Immature natural killer cell (primary cell): ENCODE measurements around the gene OR2L2. TPM values are rescaled to one million over a fixed set of nuclear protein-coding genes. Genes with fewer than 3 reads are reported as not detected.

ENCODE experiments used
- DNase-seq, 3 donors: peaks; one replicate each; pipeline ENCODE4 v3.0.0; 2022; ENCODE audit warnings: mixed read lengths in 1 of 3
- H3K27ac Mint-ChIP-seq, 6 donors: one replicate each; pipeline ENCODE4 v1.8.0; 2020; ENCODE audit warnings: mixed read lengths in 6 of 6, mild to moderate bottlenecking in 5 of 6, inconsistent platforms in 4 of 6, moderate library complexity in 3 of 6
- H3K27me3 Mint-ChIP-seq, 3 donors: one replicate each; pipeline ENCODE4 v1.8.0; 2020 to 2021; ENCODE audit warnings: low read depth in 3 of 3, mild to moderate bottlenecking in 3 of 3, mixed read lengths in 3 of 3, moderate library complexity in 3 of 3, inconsistent platforms in 1 of 3
- H3K36me3 Mint-ChIP-seq, 3 donors: one replicate each; pipeline ENCODE4 v1.8.0; 2020; ENCODE audit warnings: mixed read lengths in 3 of 3, inconsistent platforms in 2 of 3, mild to moderate bottlenecking in 2 of 3
- H3K4me1 Mint-ChIP-seq, 2 donors: one replicate each; pipeline ENCODE4 v1.8.0; 2020; ENCODE audit warnings: inconsistent platforms in 2 of 2, mild to moderate bottlenecking in 2 of 2, mixed read lengths in 2 of 2, moderate library complexity in 1 of 2
- H3K4me3 Mint-ChIP-seq, 5 donors: one replicate each; pipeline ENCODE4 v1.8.0; 2020; ENCODE audit warnings: mild to moderate bottlenecking in 5 of 5, mixed read lengths in 5 of 5, inconsistent platforms in 3 of 5, moderate library complexity in 3 of 5
- H3K9me3 Mint-ChIP-seq, 6 donors: one replicate each; pipeline ENCODE4 v1.8.0; 2020; ENCODE audit warnings: mild to moderate bottlenecking in 6 of 6, mixed read lengths in 6 of 6, inconsistent platforms in 4 of 6, moderate library complexity in 3 of 6
- polyA plus RNA-seq, 3 donors: library from polyadenylated mRNA; unstranded; fragments of 300-500 nt; fragmentation: Illumina TruSeq; gene quantifications; one replicate each; pipeline ENCODE4 v1.2.3, GENCODE V29; 2021

OR2L2 gene
- under 1 TPM in 1 of 3 donors, not detected in 2; 0.36 TPM for polyA plus RNA-seq

DNA sequence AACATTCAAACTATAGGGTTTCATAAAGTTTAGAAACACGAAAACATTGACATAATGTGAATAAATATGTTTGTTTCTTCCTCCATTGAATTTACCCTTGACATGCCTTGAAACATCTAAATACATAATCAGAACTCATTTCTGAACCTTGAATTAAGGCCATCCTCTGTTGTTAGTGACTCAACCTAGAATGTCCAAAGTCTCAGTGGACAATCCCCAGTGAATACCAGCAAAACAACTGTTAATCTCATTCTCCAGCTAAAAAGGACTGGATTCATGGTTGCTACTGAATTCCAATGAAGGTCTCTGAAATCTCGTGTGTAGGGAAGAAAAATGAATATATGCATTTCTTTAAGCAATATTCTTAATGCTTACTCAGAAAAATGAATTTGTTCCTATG, at the start of gene OR2L2:
OR2L2 (plus strand) TSS at position 301 of the 400 bp plus-strand sequence. CDS start 8,198 bp downstream, outside the sequence.
- Mint-ChIP-seq H3K4me1 (no peaks in the 10 kb centered on the region), H3K27ac (no peak within 1 kb of the TSS), H3K9me3 (peaks cover 14 to 52% (median 24%) of the 10 kb centered on the region in 6 donors), H3K4me3 (no peak within 1 kb of the TSS), H3K36me3 (peaks cover 0 to 6% (median 3%) of the 10 kb centered on the region in 3 donors), H3K27me3 (peaks cover 0 to 2% (median 0%) of the 10 kb centered on the region in 3 donors)
- no peak for DNase-seq

DNA sequence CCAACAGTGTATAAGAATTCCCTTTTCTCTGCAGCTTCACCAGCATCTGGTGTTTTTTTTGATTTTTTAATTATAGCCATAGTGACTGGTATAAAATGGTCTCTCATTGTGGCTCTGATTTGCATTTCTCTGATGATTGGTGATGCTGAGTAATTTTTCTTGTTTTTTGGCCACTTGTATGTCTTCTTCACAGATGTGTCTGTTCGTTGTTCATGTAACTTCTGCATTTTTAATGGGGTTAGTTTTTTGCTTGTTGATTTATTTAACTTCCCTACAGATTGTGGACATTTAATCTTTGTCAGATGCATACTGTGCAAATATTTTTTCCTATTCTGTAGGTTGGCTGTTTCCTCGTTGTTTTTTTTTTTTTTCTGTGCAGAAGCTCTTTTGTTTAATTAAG, 36.9 kb upstream of the OR2L2 start:
- DNase-seq: no peak
- H3K36me3 Mint-ChIP-seq: no peaks in the 10 kb centered on the region
- H3K4me1 Mint-ChIP-seq: no peaks in the 10 kb centered on the region
- H3K27me3 Mint-ChIP-seq: peaks cover 0 to 2% (median 1%) of the 10 kb centered on the region in 3 donors
- no peak overlapping the region for H3K27ac Mint-ChIP-seq
- peaks cover 2 to 16% (median 7%) of the 10 kb centered on the region in 6 donors for H3K9me3 Mint-ChIP-seq
- no peak overlapping the region for H3K4me3 Mint-ChIP-seq

DNA sequence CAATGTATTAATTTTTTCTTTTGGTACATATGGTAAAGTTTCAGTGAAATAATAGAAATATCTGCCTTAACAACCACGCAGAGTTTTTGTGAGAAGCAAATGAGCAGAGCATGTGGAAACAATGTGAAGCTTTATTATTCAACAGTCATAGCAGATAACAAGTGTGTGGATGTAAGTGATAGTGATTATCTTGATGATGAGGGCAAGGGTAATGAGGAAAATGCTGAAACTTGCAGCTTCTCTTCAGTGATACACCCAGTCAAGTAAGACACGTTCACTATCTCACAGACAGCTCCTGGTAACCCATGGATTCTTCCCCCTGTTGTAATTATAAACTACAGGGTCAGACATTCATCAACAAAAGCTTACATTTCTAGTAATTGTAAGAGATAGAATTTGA, 31.1 kb upstream of the OR2L2 start:
- peaks cover 0 to 2% (median 0%) of the 10 kb centered on the region in 3 donors for H3K27me3 Mint-ChIP-seq
- H3K4me1 Mint-ChIP-seq: no peaks in the 10 kb centered on the region
- H3K9me3 Mint-ChIP-seq: peaks cover 2 to 13% (median 6%) of the 10 kb centered on the region in 6 donors
- H3K36me3 Mint-ChIP-seq: no peaks in the 10 kb centered on the region
- no peak for DNase-seq
- H3K27ac Mint-ChIP-seq: no peak overlapping the region
- H3K4me3 Mint-ChIP-seq: no peak overlapping the region

GRCh38 chr1:248000169-248000568, 29.7 kb upstream of the OR2L2 start:
- Mint-ChIP-seq H3K4me3 (no peak overlapping the region), H3K36me3 (no peaks in the 10 kb centered on the region), H3K9me3 (peaks cover 0 to 14% (median 7%) of the 10 kb centered on the region in 6 donors), H3K27ac (no peak overlapping the region), H3K27me3 (peaks cover 0 to 2% (median 0%) of the 10 kb centered on the region in 3 donors), H3K4me1 (no peaks in the 10 kb centered on the region)
- no peak for DNase-seq

DNA sequence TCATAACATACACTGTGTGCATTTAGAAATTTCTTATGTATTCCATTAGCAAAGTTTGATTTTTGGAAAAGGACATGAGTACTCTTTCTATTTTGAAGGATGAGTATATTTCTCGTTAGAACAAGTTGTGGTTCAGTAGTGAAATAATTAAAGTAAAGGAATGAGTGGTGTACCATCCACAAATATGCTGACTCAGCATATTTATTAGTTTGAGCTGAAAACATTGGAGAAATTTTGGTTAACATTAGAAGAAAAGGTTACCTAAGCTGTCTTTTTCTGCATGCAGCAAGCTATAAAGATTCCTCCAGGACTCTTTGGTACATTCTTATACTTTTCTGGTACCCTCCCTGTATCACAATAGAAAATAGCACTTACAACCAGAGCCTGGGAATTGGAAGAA, 22.1 kb upstream of the OR2L2 start:
- DNase-seq: no peak
- H3K27ac Mint-ChIP-seq: no peak overlapping the region
- H3K27me3 Mint-ChIP-seq: peaks cover 0 to 5% (median 3%) of the 10 kb centered on the region in 3 donors
- no peak overlapping the region for H3K4me3 Mint-ChIP-seq
- peaks cover 20 to 53% (median 39%) of the 10 kb centered on the region in 6 donors for H3K9me3 Mint-ChIP-seq
- no peaks in the 10 kb centered on the region for H3K4me1 Mint-ChIP-seq
- H3K36me3 Mint-ChIP-seq: peaks cover 0 to 5% (median 0%) of the 10 kb centered on the region in 3 donors

GRCh38 chr1:248009681-248010080, 20.2 kb upstream of the OR2L2 start:
- Mint-ChIP-seq H3K4me3 (no peak overlapping the region), H3K27me3 (peaks cover 0 to 5% (median 3%) of the 10 kb centered on the region in 3 donors), H3K27ac (no peak overlapping the region), H3K4me1 (no peaks in the 10 kb centered on the region), H3K9me3 (peaks cover 20 to 42% (median 34%) of the 10 kb centered on the region in 6 donors), H3K36me3 (peaks cover 0 to 5% (median 0%) of the 10 kb centered on the region in 3 donors)
- DNase-seq: no peak

- H3K9me3 Mint-ChIP-seq: peaks cover 18 to 52% (median 34%) of the 10 kb centered on the region in 6 donors
- H3K27ac Mint-ChIP-seq: no peak within 1 kb of the TSS
- peaks cover 0 to 4% (median 0%) of the 10 kb centered on the region in 3 donors for H3K36me3 Mint-ChIP-seq
- H3K4me3 Mint-ChIP-seq: no peak within 1 kb of the TSS
- no peaks in the 10 kb centered on the region for H3K4me1 Mint-ChIP-seq
- peaks cover 0 to 2% (median 1%) of the 10 kb centered on the region in 3 donors for H3K27me3 Mint-ChIP-seq
- DNase-seq: no peak
Observed at GRCh38 chr1:248013229-248013710, 16.6 kb upstream of the OR2L2 start, which contains the start of gene OR2L5. Gene OR2L5, plus strand, starts transcription at chr1:248013660. Its CDS starts 8,288 bp downstream, at chr1:248021948.

GRCh38 chr1:248015803-248016202, 14.1 kb upstream of the OR2L2 start:
- H3K27me3 Mint-ChIP-seq: no peaks in the 10 kb centered on the region
- no peaks in the 10 kb centered on the region for H3K4me1 Mint-ChIP-seq
- DNase-seq: no peak
- peaks cover 8 to 29% (median 15%) of the 10 kb centered on the region in 6 donors for H3K9me3 Mint-ChIP-seq
- H3K36me3 Mint-ChIP-seq: peaks cover 0 to 4% (median 0%) of the 10 kb centered on the region in 3 donors
- H3K4me3 Mint-ChIP-seq: no peak overlapping the region
- no peak overlapping the region for H3K27ac Mint-ChIP-seq

- H3K36me3 Mint-ChIP-seq: peaks cover 0 to 3% (median 0%) of the 10 kb centered on the region in 3 donors
- no peak for DNase-seq
- H3K4me1 Mint-ChIP-seq: no peaks in the 10 kb centered on the region
Observed at GRCh38 chr1:248045209-248045608, 15.3 kb downstream of the OR2L2 start.

GRCh38 chr1:248046536-248046935, 16.7 kb downstream of the OR2L2 start, which contains the start of gene OR2L3:
Gene OR2L3, plus strand, starts transcription at chr1:248046836. Its CDS starts 13,846 bp downstream, at chr1:248060682.
- peaks cover 0 to 3% (median 0%) of the 10 kb centered on the region in 3 donors for H3K36me3 Mint-ChIP-seq
- peaks cover 0 to 2% (median 2%) of the 10 kb centered on the region in 3 donors for H3K27me3 Mint-ChIP-seq
- H3K4me1 Mint-ChIP-seq: no peaks in the 10 kb centered on the region
- peaks cover 7 to 44% (median 13%) of the 10 kb centered on the region in 6 donors for H3K9me3 Mint-ChIP-seq
- no peak within 1 kb of the TSS for H3K27ac Mint-ChIP-seq
- DNase-seq: no peak
- H3K4me3 Mint-ChIP-seq: no peak within 1 kb of the TSS

More at GRCh38 chr1:248045209-248045608, 15.3 kb downstream of the OR2L2 start:
- peaks cover 0 to 2% (median 0%) of the 10 kb centered on the region in 3 donors for H3K27me3 Mint-ChIP-seq
- H3K4me3 Mint-ChIP-seq: no peak overlapping the region
- H3K9me3 Mint-ChIP-seq: peaks cover 5 to 37% (median 18%) of the 10 kb centered on the region in 6 donors
- H3K27ac Mint-ChIP-seq: no peak overlapping the region

DNA sequence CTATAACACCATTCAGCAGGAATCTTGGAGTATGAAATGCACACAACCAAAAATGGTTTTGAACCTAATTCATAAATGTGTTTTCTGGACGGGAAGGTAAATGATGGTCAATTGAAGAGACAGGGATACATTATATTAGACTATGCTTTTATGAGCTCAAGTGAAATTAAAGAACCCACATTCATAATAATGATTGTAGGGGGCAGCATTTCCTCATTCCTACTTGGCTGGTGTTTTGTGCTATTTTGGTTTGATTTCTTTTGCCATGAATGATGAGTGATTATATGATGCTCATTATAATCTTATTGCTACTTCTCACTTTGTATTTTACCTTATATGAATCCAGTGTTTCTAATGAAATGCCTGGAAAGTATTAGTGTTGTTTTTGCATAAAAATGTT, 17.1 kb downstream of the OR2L2 start:
- DNase-seq: no peak
- H3K4me3 Mint-ChIP-seq: no peak overlapping the region
- peaks cover 0 to 3% (median 0%) of the 10 kb centered on the region in 3 donors for H3K36me3 Mint-ChIP-seq
- no peak overlapping the region for H3K27ac Mint-ChIP-seq
- H3K4me1 Mint-ChIP-seq: no peaks in the 10 kb centered on the region
- H3K9me3 Mint-ChIP-seq: peaks cover 7 to 44% (median 13%) of the 10 kb centered on the region in 6 donors
- peaks cover 0 to 2% (median 2%) of the 10 kb centered on the region in 3 donors for H3K27me3 Mint-ChIP-seq

DNA sequence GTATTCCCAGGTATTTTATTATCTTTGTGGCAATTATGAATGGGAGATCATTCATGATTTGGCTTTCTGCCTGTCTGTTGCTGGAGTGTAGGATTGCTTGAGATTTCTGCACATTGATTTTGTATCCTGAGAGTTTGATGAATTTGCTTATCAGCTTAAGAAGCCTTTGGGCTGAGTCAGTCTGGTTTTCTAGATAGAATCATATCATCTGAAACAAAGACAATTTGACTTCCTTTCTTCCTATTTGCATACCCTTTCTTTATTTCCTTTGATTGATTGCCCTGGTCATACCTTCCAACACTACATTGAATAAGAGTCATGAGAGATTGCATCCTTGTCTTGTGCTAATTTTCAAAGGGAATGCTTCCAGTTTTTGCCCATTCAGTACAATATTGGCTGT, 24.8 kb downstream of the OR2L2 start:
- H3K4me1 Mint-ChIP-seq: no peaks in the 10 kb centered on the region
- H3K27me3 Mint-ChIP-seq: peaks cover 0 to 2% (median 2%) of the 10 kb centered on the region in 3 donors
- peaks cover 16 to 42% (median 23%) of the 10 kb centered on the region in 6 donors for H3K9me3 Mint-ChIP-seq
- no peak for DNase-seq
- H3K27ac Mint-ChIP-seq: no peak overlapping the region
- peaks cover 0 to 4% (median 0%) of the 10 kb centered on the region in 3 donors for H3K36me3 Mint-ChIP-seq
- no peak overlapping the region for H3K4me3 Mint-ChIP-seq

GRCh38 chr1:248055261-248055660, 25.4 kb downstream of the OR2L2 start:
- Mint-ChIP-seq H3K36me3 (peaks cover 0 to 4% (median 0%) of the 10 kb centered on the region in 3 donors), H3K4me1 (no peaks in the 10 kb centered on the region), H3K9me3 (peaks cover 16 to 42% (median 23%) of the 10 kb centered on the region in 6 donors), H3K27me3 (peaks cover 0 to 2% (median 2%) of the 10 kb centered on the region in 3 donors), H3K27ac (no peak overlapping the region), H3K4me3 (no peak overlapping the region)
- DNase-seq: no peak

DNA sequence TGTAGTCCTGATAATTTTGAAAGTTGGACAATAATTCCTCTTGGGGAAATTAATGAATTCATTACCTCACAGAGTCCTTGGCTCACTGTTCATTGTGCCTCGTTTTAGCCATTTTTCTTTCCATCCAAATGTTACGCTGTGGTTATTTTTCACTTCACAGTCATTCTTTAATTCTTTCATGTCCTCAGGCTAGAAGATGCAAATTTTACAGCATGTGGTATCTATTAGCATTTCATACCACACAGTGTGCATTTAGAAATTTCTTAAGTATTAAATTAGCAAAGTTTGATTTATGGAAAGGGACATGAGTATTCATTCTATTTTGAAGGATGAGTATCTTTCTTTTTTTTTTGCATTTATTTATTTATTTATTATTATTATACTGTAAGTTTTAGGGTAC, 35.2 kb downstream of the OR2L2 start:
- Mint-ChIP-seq H3K4me3 (no peak overlapping the region), H3K27ac (no peak overlapping the region), H3K36me3 (peaks cover 0 to 4% (median 0%) of the 10 kb centered on the region in 3 donors), H3K27me3 (peaks cover 0 to 2% (median 0%) of the 10 kb centered on the region in 3 donors), H3K4me1 (no peaks in the 10 kb centered on the region), H3K9me3 (peaks cover 4 to 30% (median 8%) of the 10 kb centered on the region in 6 donors)
- DNase-seq: no peak
